A549 (cell line): ENCODE results near the gene GIT1.

Experiments used
- CTCF ChIP-seq: fragments of >200 bp; sonication (Bioruptor Twin); formaldehyde crosslinking; IDR thresholded peaks from 3 replicates; pipeline ENCODE4 v1.5.1; 2016
- GATA3 ChIP-seq: IDR thresholded peaks from 2 replicates; pipeline ENCODE4 v1.6.1; 2012; ENCODE audit warnings: borderline replicate concordance
- JUN ChIP-seq, 2 experiments: fragments of >200 bp; sonication (Bioruptor Twin); formaldehyde crosslinking; IDR thresholded peaks; 2 replicates in 1 of 2; 3 replicates in 1 of 2; pipeline ENCODE4 v1.6.1; 2016 to 2017
- MAFK ChIP-seq: fragments of 450-650 bp; IDR thresholded peaks from 2 replicates; pipeline ENCODE4 v1.6.1; 2014; ENCODE audit not compliant: partially characterized antibody
- NR3C1 ChIP-seq: fragments of >200 bp; sonication (Bioruptor Twin); formaldehyde crosslinking; IDR thresholded peaks from 3 replicates; pipeline ENCODE4 v1.6.1; 2017
- PBX3 ChIP-seq: IDR thresholded peaks from 2 replicates; pipeline ENCODE4 v1.6.1; 2012
- POLR2A ChIP-seq: IDR thresholded peaks from 2 replicates; pipeline ENCODE4 v1.6.1; 2012; ENCODE audit warnings: mild to moderate bottlenecking, low read length
- REST ChIP-seq: fragments of 200-600 bp; sonication (generic); IDR thresholded peaks from 2 replicates; pipeline ENCODE4 v1.6.1; 2016; ENCODE audit warnings: antibody characterized with exemption, mild to moderate bottlenecking, moderate library complexity
- TFCP2L1 ChIP-seq: fragments of 250-450 bp; sonication (Bioruptor Pico); IDR thresholded peaks from 2 replicates; pipeline ENCODE4 v1.5.0; 2021; ENCODE audit warnings: mild to moderate bottlenecking
- USF2 ChIP-seq: fragments of 450-650 bp; IDR thresholded peaks from 2 replicates; pipeline ENCODE4 v1.6.1; 2014; ENCODE audit warnings: antibody characterized with exemption

- TF ChIP-seq CTCF = no peak
- no peak for TF ChIP-seq NR3C1
- TF ChIP-seq POLR2A = no peak
- TF ChIP-seq MAFK = no peak
- TF ChIP-seq TFCP2L1 (CRISPR knock-in tag) = no peak
- TF ChIP-seq REST = no peak
- TF ChIP-seq USF2 = no peak
- TF ChIP-seq JUN (IDR thresholded peaks at IDR 0.05) = no peak
- no peak for TF ChIP-seq GATA3
- TF ChIP-seq PBX3 = no peak
Observed at GRCh38 chr17:29610395-29610794, 20.9 kb upstream of the GIT1 start.
